ENCODE results near the gene CORIN. TPM values are rescaled to one million over a fixed set of nuclear protein-coding genes. Genes with fewer than 3 reads are reported as not detected.

The CORIN gene
- total RNA-seq, 1 experiment from 2014 or later = not detected

- no peak for TF ChIP-seq CTCF (conservative IDR thresholded peaks at IDR 0.05; ENCODE audit: low read depth, low read length)
- TF ChIP-seq EZH2 (IDR thresholded peaks at IDR 0.05; ENCODE audit: borderline replicate concordance, low read depth, low read length, poor library complexity, severe bottlenecking) = no peak
- no peak for DNase-seq (ENCODE audit: low spot score)
- BruUV-seq (replicated peaks) = no TSS peak
- ChIA-PET POLR2A (ENCODE audit: low non-redundant PET) (no interaction called here), CTCF (no interaction called here)
- intact Hi-C loops (cut with micrococcal nuclease; ENCODE audit: unreplicated experiment) = no loop called here
- Histone ChIP-seq H3K27me3 (replicated peaks; ENCODE audit: insufficient read depth, low read depth, low read length, poor library complexity) (no peaks in the 10 kb centered on the region), H3K4me3 (ENCODE audit: low read depth, low read length, poor library complexity, severe bottlenecking) (no peak overlapping the region), H3K36me3 (ENCODE audit: insufficient read depth, low read length, poor library complexity, severe bottlenecking) (no peaks in the 10 kb centered on the region), H3K4me1 (ENCODE audit: insufficient read depth, low read length, poor library complexity, severe bottlenecking) (no peaks in the 10 kb centered on the region), H3K27ac (ENCODE audit: low read depth, low read length, poor library complexity, severe bottlenecking) (no peak overlapping the region), H3K9me3 (ENCODE audit: low read depth, low read length, poor library complexity, severe bottlenecking) (no peaks in the 10 kb centered on the region)
Observed at GRCh38 chr4:47572981-47573380, 264.9 kb downstream of the CORIN start.

DNA sequence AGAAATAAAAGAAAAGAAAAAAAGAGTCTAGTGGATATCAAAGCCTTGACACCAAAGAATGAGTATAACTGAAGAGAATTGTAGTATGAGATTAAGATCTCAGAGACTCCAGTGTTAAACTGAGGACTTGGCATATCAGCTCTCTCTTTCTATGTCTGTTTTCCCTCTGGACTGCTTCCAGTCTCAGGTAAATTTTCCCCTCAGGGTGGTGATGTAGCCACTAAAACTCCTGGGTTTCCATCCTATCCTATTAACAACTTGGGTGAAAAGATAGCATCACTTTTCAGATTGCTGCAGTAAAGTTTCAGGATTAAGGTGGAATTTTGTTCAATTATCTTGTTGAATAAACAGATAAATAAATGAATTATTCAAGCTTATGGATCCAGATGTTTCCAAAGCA is 267.1 kb downstream of the CORIN start:
- CTCF ChIA-PET = no interaction called here
- Histone ChIP-seq H3K4me1 (ENCODE audit: insufficient read depth, low read length, poor library complexity, severe bottlenecking) (no peaks in the 10 kb centered on the region), H3K27ac (ENCODE audit: low read depth, low read length, poor library complexity, severe bottlenecking) (no peak overlapping the region), H3K4me3 (ENCODE audit: low read depth, low read length, poor library complexity, severe bottlenecking) (no peak overlapping the region), H3K27me3 (replicated peaks; ENCODE audit: insufficient read depth, low read depth, low read length, poor library complexity) (no peaks in the 10 kb centered on the region), H3K9me3 (ENCODE audit: low read depth, low read length, poor library complexity, severe bottlenecking) (no peaks in the 10 kb centered on the region), H3K36me3 (ENCODE audit: insufficient read depth, low read length, poor library complexity, severe bottlenecking) (no peaks in the 10 kb centered on the region)
- intact Hi-C loops (cut with micrococcal nuclease; ENCODE audit: unreplicated experiment) = no loop called here
- TF ChIP-seq CTCF (conservative IDR thresholded peaks at IDR 0.05; ENCODE audit: low read depth, low read length) = no peak
- BruUV-seq (replicated peaks) = no TSS peak
- POLR2A ChIA-PET (ENCODE audit: low non-redundant PET) = no interaction called here
- DNase-seq (ENCODE audit: low spot score) = no peak

DNA sequence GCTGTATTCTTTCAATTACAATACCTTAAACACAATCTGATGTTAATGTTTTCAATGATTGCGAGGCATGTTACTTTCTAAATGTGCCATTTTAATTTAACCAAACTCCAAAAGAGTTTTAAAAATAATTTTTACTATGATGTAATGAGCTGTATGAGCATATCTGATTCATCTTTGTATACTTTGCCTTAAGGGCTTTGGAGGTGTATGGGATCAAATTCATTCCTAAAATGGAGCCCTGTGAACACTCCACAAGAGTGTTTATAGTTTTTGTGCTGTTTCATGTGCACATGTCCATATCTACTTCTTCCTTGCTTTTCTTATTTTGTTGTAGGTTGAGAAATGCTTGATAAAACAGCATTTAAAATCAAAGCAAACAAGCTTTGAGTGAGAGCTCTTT is 270.4 kb downstream of the CORIN start:
- Histone ChIP-seq H3K27me3 (replicated peaks; ENCODE audit: insufficient read depth, low read depth, low read length, poor library complexity) (no peaks in the 10 kb centered on the region), H3K9me3 (ENCODE audit: low read depth, low read length, poor library complexity, severe bottlenecking) (no peaks in the 10 kb centered on the region), H3K27ac (ENCODE audit: low read depth, low read length, poor library complexity, severe bottlenecking) (no peak overlapping the region), H3K4me1 (ENCODE audit: insufficient read depth, low read length, poor library complexity, severe bottlenecking) (no peaks in the 10 kb centered on the region), H3K36me3 (ENCODE audit: insufficient read depth, low read length, poor library complexity, severe bottlenecking) (no peaks in the 10 kb centered on the region), H3K4me3 (ENCODE audit: low read depth, low read length, poor library complexity, severe bottlenecking) (no peak overlapping the region)
- intact Hi-C loops (cut with micrococcal nuclease; ENCODE audit: unreplicated experiment) = loop anchor here (10.0 kb wide), 1 partner anchor 723 kb away; no protein-coding TSS in a partner anchor
- no peak for DNase-seq (ENCODE audit: low spot score)
- no TSS peak for BruUV-seq (replicated peaks)
- CTCF ChIA-PET = no interaction called here
- POLR2A ChIA-PET (ENCODE audit: low non-redundant PET) = interaction anchor here (0.7 kb wide), 1 partner anchor 204 kb away, joined by 4 read pairs; no protein-coding TSS in a partner anchor
- TF ChIP-seq CTCF (conservative IDR thresholded peaks at IDR 0.05; ENCODE audit: low read depth, low read length) (no peak), EZH2 (IDR thresholded peaks at IDR 0.05; ENCODE audit: borderline replicate concordance, low read depth, low read length, poor library complexity, severe bottlenecking) (no peak)

All from A673 (cell line).